Measurements from ENCODE around the gene TMPRSS11F. TPM values are rescaled to one million over a fixed set of nuclear protein-coding genes. Genes with fewer than 3 reads are reported as not detected.

Gene TMPRSS11F
- total and polyA plus RNA-seq, 2 of the 4 experiments (the other 2 are of a cell fraction): not detected

DNA sequence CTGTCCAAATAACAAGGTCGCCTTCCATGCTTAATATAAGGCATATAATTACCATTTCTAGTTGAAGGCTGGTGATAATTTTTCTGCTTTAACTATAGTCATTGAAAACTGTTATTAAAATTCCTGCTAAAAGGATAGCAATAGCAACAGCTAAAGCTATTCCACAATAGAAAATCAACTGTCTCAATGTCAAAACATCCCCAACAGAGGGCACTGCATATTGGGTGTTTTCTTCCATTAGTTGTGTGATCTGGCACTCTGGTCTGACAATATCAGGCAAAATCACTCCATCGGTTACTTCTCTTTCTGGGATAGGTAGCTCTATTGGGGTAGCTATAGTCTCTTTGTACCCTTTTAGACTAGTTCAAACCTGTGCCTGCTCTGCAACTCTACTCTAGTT lies 53.5 kb downstream of the TMPRSS11F start:
- no peak overlapping the region for H2BK120ac ChIP-seq (ENCODE audit: low read depth, low read length)
- no peak overlapping the region for H3K4me3 ChIP-seq (ENCODE audit: insufficient read depth, low read depth, low read length)
- H2AK9ac ChIP-seq (replicated peaks; ENCODE audit: low read depth, low read length, poor library complexity): no peak overlapping the region
- H3K4me1 ChIP-seq (ENCODE audit: control insufficient read depth, insufficient read depth, low read length): no peaks in the 10 kb centered on the region
- BruUV-seq (replicated peaks): no TSS peak
- no peaks in the 10 kb centered on the region for H3K27me3 ChIP-seq (ENCODE audit: control insufficient read depth, insufficient read depth, low read length)
- no peak overlapping the region for H3K4me2 ChIP-seq (ENCODE audit: low read depth, low read length)
- H2AFZ ChIP-seq (replicated peaks; ENCODE audit: low read length, poor library complexity): no peak overlapping the region
- H3K79me1 ChIP-seq (ENCODE audit: low read depth in 1 of 2, low read length in 2 of 2): no peaks in the 10 kb centered on the region
- H3K4ac ChIP-seq (ENCODE audit: low read depth, low read length): no peak overlapping the region
- no peak for TF ChIP-seq RCOR1 (IDR thresholded peaks at IDR 0.05; ENCODE audit: insufficient replicate concordance, low read length)
- no peak for TF ChIP-seq CHD1 (IDR thresholded peaks at IDR 0.05; ENCODE audit: low read depth, low read length)
- TF ChIP-seq BHLHE40 (IDR thresholded peaks at IDR 0.05; ENCODE audit: low read depth, low read length): no peak
- TF ChIP-seq MAZ (IDR thresholded peaks at IDR 0.05; ENCODE audit: borderline replicate concordance, low read depth, low read length): no peak
- TF ChIP-seq RAD21 (IDR thresholded peaks at IDR 0.05; ENCODE audit: low read length): no peak
- TF ChIP-seq CTCF (conservative IDR thresholded peaks at IDR 0.05; ENCODE audit: low read depth, low read length): no peak
- TF ChIP-seq USF2 (IDR thresholded peaks at IDR 0.05; ENCODE audit: low read depth, low read length): no peak
- no peak for TF ChIP-seq FOS (IDR thresholded peaks at IDR 0.05; ENCODE audit: low read depth, low read length)
- TF ChIP-seq CEBPB (IDR thresholded peaks at IDR 0.05; ENCODE audit: low read depth, low read length): no peak
- no peak for TF ChIP-seq NFE2L2 (IDR thresholded peaks at IDR 0.05; ENCODE audit: low read depth, low read length)
- no peak for TF ChIP-seq ELK1 (IDR thresholded peaks at IDR 0.05; ENCODE audit: borderline replicate concordance, low read depth, low read length)
- TF ChIP-seq RFX5 (IDR thresholded peaks at IDR 0.05; ENCODE audit: low read depth, low read length): no peak
- no peak for TF ChIP-seq MAFK (IDR thresholded peaks at IDR 0.05; ENCODE audit: low read depth, low read length)
- TF ChIP-seq POLR2A (IDR thresholded peaks at IDR 0.05; ENCODE audit: low read depth, low read length): no peak
- TF ChIP-seq MXI1 (IDR thresholded peaks at IDR 0.05; ENCODE audit: borderline replicate concordance, low read depth, low read length): no peak
- TF ChIP-seq SMC3 (IDR thresholded peaks at IDR 0.05; ENCODE audit: low read depth, low read length): no peak
- H2BK15ac ChIP-seq (ENCODE audit: low read depth, low read length): no peak overlapping the region
- H4K20me1 ChIP-seq (ENCODE audit: insufficient read depth, low read length): no peaks in the 10 kb centered on the region
- H3K23ac ChIP-seq (ENCODE audit: low read depth, low read length): no peak overlapping the region
- no peak overlapping the region for H3K14ac ChIP-seq (replicated peaks; ENCODE audit: low read depth, low read length)
- ATAC-seq (ENCODE audit: low read depth) (no peak), DNase-seq (no peak)
- no CpG with 5 or more reads among the region's 2 CpGs for WGBS, 2 experiments (ENCODE audit: extremely low coverage in 2 of 2, insufficient read length in 1 of 2)
- H4K91ac ChIP-seq (ENCODE audit: insufficient read depth, low read depth, low read length): no peak overlapping the region
- POLR2A ChIA-PET (ENCODE audit: unreplicated experiment): no interaction called here
- no peak overlapping the region for H3K56ac ChIP-seq (ENCODE audit: extremely low read depth, insufficient read depth, low read length)
- H2AK5ac ChIP-seq (ENCODE audit: low read depth, low read length): no peak overlapping the region
- no peak overlapping the region for H3K18ac ChIP-seq (ENCODE audit: low read depth, low read length)
- no peak overlapping the region for H2BK5ac ChIP-seq (ENCODE audit: low read depth, low read length, poor library complexity, severe bottlenecking)
- no peak overlapping the region for H3K9ac ChIP-seq (ENCODE audit: low read depth, low read length)
- dilution Hi-C loops (cut with HindIII; ENCODE audit: low sequenced_read_pairs, unreplicated experiment): no loop called here
- in situ Hi-C loops (cut with MboI; ENCODE audit: low sequenced_read_pairs): no loop called here
- no peaks in the 10 kb centered on the region for H3K9me1 ChIP-seq (ENCODE audit: insufficient read depth, low read length)
- H3K27ac ChIP-seq (ENCODE audit: insufficient read depth, low read length): no peak overlapping the region
- intact Hi-C loops (cut with micrococcal nuclease): no loop called here
- H3K36me3 ChIP-seq (ENCODE audit: control insufficient read depth, insufficient read depth, low read length): no peaks in the 10 kb centered on the region
- no peak overlapping the region for H4K5ac ChIP-seq (ENCODE audit: low read depth, low read length)
- CTCF ChIA-PET: no interaction called here
- peaks cover 4% of the 10 kb centered on the region; the same call in 1 of the 2 replicates for H3K9me3 ChIP-seq (ENCODE audit: control insufficient read depth, insufficient read depth, low read length)
- no peak overlapping the region for H2BK20ac ChIP-seq (ENCODE audit: low read depth, low read length)
- H4K8ac ChIP-seq (ENCODE audit: low read depth in 2 of 2, low read length in 2 of 2): no peak overlapping the region

Data from IMR-90 (cell line).